ENCODE results near the gene FKRP.

FKRP gene

DNA sequence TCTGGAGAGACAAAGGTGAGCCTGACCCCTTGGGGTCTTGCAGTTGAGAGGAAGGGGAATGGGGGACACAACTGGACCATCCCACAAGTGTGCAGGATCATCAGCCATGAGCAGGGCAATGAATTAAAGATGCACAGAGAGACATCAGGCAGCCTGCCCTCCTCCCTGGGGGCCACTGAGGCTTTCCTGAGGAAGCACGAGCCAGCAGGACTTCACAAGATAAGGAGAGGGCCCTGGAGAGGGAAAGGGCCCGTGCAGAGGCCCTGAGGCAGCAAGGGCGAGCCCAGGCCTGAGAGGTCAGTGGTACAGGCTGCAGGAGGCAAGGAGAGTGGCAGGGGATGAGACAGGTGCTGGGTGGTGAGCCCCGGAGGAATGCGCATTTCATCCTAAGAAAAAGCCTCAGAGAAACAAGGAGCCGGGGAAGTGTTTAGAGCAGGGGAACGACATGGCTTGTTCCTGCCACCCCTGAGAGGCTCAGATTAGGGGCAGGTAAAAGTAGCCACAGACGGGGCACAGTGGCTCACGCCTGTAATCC, 19.9 kb upstream of the FKRP start:
- no peak for DNase-seq (ENCODE audit: extremely low read depth, low read depth)
- no peak for TF ChIP-seq CTCF (IDR thresholded peaks at IDR 0.05; ENCODE audit: low read depth, low read length)

GRCh38 chr19:46726551-46726950, 19.3 kb upstream of the FKRP start:
- no peak for DNase-seq (ENCODE audit: extremely low read depth, low read depth)
- no peak for TF ChIP-seq CTCF (IDR thresholded peaks at IDR 0.05; ENCODE audit: low read depth, low read length)

GRCh38 chr19:46726971-46727501, 18.8 kb upstream of the FKRP start:
- TF ChIP-seq CTCF (IDR thresholded peaks at IDR 0.05; ENCODE audit: low read depth, low read length): no peak
- DNase-seq (ENCODE audit: extremely low read depth, low read depth): no peak

DNA sequence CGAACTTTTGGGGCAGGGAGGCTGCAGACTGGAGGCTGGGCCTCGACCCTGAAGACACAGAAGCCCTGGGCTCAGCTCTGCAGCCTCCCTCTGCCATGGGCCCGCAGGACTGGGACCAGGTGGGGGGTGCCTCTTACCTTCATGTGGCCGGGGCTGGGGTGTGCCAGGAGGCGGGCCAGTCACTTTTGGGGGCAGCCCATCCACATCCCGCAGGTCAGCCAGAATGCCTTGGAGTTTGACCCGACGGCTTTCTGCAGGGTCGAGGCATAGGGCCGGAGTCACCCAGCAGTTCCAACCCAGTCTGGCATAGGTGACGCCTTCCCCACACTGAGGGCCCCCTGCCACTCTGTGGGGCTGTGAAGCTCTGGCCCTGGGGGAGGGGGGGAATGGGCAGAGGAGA, 18.1 kb upstream of the FKRP start:
- no peak for DNase-seq (ENCODE audit: extremely low read depth, low read depth)
- no peak for TF ChIP-seq CTCF (IDR thresholded peaks at IDR 0.05; ENCODE audit: low read depth, low read length)

DNA sequence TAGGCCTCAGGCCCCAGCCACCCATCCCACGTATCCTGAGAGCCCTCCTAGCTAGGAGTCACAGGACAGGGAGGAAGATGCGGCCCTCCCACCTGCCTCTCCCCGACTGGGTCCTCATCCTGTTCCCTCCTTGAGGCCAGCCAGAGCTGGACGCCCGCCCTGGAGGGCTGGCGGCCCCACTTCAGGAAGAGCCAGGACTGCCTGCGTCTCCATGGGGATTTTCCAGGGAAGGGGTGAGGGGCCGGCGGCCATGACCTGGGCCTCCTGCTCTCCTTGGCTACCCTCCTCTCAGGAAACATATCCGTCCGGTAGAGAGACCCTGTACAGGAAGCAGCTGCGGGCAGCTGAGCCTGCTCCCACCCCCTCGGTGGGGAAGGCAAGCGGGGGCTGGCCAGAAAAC, 17.6 kb upstream of the FKRP start:
- no peak for TF ChIP-seq CTCF (IDR thresholded peaks at IDR 0.05; ENCODE audit: low read depth, low read length)
- no peak for DNase-seq (ENCODE audit: extremely low read depth, low read depth)

DNA sequence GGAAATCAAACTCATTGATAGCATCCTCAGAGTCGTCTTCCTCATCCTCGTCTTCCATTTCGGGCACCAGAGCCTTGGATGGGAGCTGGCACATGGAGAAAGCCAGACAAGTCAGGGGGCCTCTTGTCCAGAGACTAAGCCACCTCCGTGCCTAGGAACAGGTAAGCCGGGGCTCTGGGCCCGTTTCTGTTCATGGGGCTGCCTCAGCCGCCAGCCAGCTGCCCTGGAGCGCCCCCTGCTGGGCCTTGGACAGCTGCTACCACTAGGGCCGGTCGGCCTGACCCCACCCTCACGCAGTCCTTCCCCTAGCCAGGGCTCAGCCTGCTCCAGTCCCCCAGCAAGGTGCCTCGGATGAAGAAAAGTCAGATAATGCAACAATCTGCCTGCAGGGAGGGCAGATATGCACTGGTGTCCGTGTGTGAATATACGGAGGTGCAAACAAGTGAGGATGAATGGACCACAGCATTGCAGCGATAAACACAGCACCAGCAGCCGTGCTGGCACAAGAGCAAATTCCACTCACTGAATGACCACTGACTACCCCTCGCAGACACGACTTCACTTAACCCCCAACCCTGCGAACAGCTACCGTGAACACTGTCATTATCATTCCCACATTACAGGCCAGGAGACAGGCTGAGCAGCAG, 17.0 kb upstream of the FKRP start:
- peak; percentile 90 for TF ChIP-seq CTCF (IDR thresholded peaks at IDR 0.05; ENCODE audit: low read depth, low read length)
- no peak for DNase-seq (ENCODE audit: extremely low read depth, low read depth)

- no peak for TF ChIP-seq CTCF (IDR thresholded peaks at IDR 0.05; ENCODE audit: low read depth, low read length)
- DNase-seq (ENCODE audit: extremely low read depth, low read depth): no peak
Measured at GRCh38 chr19:46729696-46730095, 16.2 kb upstream of the FKRP start.
